Ovary (tissue), 9 donors: ENCODE data around the gene NPAT. TPM values are rescaled to one million over a fixed set of nuclear protein-coding genes. Genes with fewer than 3 reads are reported as not detected.
A peak's percentile ranks its signal among the peaks of the same experiment; 100 is the strongest.

Experiments
- DNase-seq, 5 donors: peaks; one replicate each; pipeline ENCODE4 v3.0.0-alpha.2; 2019 to 2020
- H3K27ac ChIP-seq, 2 donors: fragments of 200-600 bp; one replicate each; pipeline versions ENCODE4 v1.5.1 to v1.8.0; 2019 to 2022
- H3K27me3 ChIP-seq: fragments of 200-600 bp; one replicate; pipeline ENCODE4 v1.8.0; 2022
- H3K36me3 ChIP-seq: fragments of 200-600 bp; sonication (generic); one replicate; pipeline ENCODE4 v1.5.1; 2019
- H3K4me1 ChIP-seq: one replicate; pipeline ENCODE4 v1.8.1; 2013; ENCODE audit warnings: mild to moderate bottlenecking, moderate library complexity; ENCODE audit not compliant: insufficient read depth
- H3K4me3 ChIP-seq: fragments of 200-600 bp; sonication (generic); one replicate; pipeline ENCODE4 v1.5.1; 2017
- H3K9me3 ChIP-seq, 2 donors: fragments of 200-600 bp in 1 of 2; sonication (generic) in 1 of 2; one replicate each; pipeline versions ENCODE4 v1.5.1 to v1.8.1; 2013 to 2019; ENCODE audit warnings: mild to moderate bottlenecking in 1 of 2, moderate library complexity in 1 of 2
- EP300 ChIP-seq: sonication (generic); formaldehyde crosslinking; IDR thresholded peaks from one replicate; pipeline ENCODE4 v1.6.1; 2017; ENCODE audit warnings: antibody characterized with exemption
- POLR2A ChIP-seq: fragments of 450-650 bp; IDR thresholded peaks from one replicate; pipeline ENCODE4 v1.6.1; 2017; ENCODE audit warnings: antibody characterized with exemption, mild to moderate bottlenecking, moderate library complexity
- WGBS, 3 donors: extraction: QIAGEN DNeasy Blood & Tissue Kit in 1 of 3; methylation state at CpG; one replicate each; pipeline versions ENCODE4 v1.1.5 to v1.1.7; 2013 to 2017; 5-methylcytosine and 5-hydroxymethylcytosine counted together
- intact Hi-C, 4 donors: fragments of 100-400 bp; cut with DNase I; formaldehyde crosslinking; loops; one replicate each; pipeline versions ENCODE4 v1.11.0 to v1.15.1; 2022 to 2023
- polyA plus RNA-seq, 2 donors: library from polyadenylated mRNA; stranded (reverse); fragments of 200-250 nt in 1 of 2; fragments of 350-450 nt in 1 of 2; fragmentation: Illumina TruSeq in 1 of 2; extraction: RNeasy Lipid Tissue Mini Kit (QIAGEN cat#74804) in 1 of 2; gene quantifications; one replicate each; pipeline ENCODE4 v1.2.3, GENCODE V29; 2013 to 2014
- total RNA-seq, 7 donors: library from RNA; depleted of rRNA in 2 of 7; stranded (reverse); fragments of >200 nt in 2 of 7; fragmentation: NEBNext Ultra II Directional in 3 of 7; extraction: Animal tissue kit (Norgen Biotek cat#: 25700) in 3 of 7; gene quantifications; one replicate each; pipeline versions ENCODE4 v1.1.0 to v1.2.4, GENCODE V29; 2016 to 2023
- TF ChIP-seq, protein P1 (sequence below), 3 donors: fragments of 450-650 bp in 2 of 3; fragments of 200-600 bp in 1 of 3; IDR thresholded peaks; one replicate each; pipeline versions ENCODE4 v1.5.1 to v1.8.0; 2016 to 2022; ENCODE audit warnings: antibody characterized with exemption in 3 of 3, mild to moderate bottlenecking in 1 of 3
- donor health status: DM: no; HTN: no; CAD: no; lungs with moderate emphysema.
- donor health status: DM: no; HTN: no; CAD: no.
- donor health status: Bipolar disorder and iron deficiency.
- donor health status: DM: yes; HTN: yes; CAD: no.
- donor health status: DM: no; HTN: no; CAD: no.
- donor health status: DM: yes; HTN: yes; CAD: no.

NPAT gene
- total and polyA plus RNA-seq, 9 donors = 6.2 to 23.3 (median 16.5) TPM

DNA sequence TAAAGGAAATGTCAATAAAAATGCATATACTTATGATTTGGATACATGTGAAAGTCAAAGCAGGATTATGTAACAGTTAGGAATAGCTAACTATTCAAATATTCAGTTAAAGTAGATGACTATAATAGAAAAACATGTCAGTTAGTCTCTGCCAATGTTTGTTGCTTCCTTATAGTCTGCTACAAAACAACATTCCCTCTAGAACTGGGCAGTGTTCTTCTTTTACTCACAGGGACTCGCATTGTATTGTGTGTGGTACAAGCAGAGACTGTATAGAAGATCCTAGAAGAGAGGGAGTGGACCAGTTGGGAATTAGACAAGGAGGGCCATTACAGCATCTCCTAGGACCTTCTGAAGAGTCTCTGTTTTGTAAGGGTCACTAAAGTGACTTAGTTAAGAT lies 90.4 kb downstream of the NPAT start:
- WGBS, 3 donors = 86 to 97% (median 92%) methylated on average over 1 of the region's 1 CpG
- H3K27me3 ChIP-seq = no peaks in the 10 kb centered on the region
- H3K27ac ChIP-seq = no peak overlapping the region
- no peak overlapping the region for H3K4me3 ChIP-seq
- H3K9me3 ChIP-seq = no peaks in the 10 kb centered on the region
- H3K36me3 ChIP-seq = no peaks in the 10 kb centered on the region
- intact Hi-C loops = no loop called here
- DNase-seq = no peak
- TF ChIP-seq, protein P1, sequence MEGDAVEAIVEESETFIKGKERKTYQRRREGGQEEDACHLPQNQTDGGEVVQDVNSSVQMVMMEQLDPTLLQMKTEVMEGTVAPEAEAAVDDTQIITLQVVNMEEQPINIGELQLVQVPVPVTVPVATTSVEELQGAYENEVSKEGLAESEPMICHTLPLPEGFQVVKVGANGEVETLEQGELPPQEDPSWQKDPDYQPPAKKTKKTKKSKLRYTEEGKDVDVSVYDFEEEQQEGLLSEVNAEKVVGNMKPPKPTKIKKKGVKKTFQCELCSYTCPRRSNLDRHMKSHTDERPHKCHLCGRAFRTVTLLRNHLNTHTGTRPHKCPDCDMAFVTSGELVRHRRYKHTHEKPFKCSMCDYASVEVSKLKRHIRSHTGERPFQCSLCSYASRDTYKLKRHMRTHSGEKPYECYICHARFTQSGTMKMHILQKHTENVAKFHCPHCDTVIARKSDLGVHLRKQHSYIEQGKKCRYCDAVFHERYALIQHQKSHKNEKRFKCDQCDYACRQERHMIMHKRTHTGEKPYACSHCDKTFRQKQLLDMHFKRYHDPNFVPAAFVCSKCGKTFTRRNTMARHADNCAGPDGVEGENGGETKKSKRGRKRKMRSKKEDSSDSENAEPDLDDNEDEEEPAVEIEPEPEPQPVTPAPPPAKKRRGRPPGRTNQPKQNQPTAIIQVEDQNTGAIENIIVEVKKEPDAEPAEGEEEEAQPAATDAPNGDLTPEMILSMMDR (IDR thresholded peaks at IDR 0.05) = no peak
- TF ChIP-seq EP300 (no peak), POLR2A (no peak)
- peaks cover 3% of the 10 kb centered on the region for H3K4me1 ChIP-seq

DNA sequence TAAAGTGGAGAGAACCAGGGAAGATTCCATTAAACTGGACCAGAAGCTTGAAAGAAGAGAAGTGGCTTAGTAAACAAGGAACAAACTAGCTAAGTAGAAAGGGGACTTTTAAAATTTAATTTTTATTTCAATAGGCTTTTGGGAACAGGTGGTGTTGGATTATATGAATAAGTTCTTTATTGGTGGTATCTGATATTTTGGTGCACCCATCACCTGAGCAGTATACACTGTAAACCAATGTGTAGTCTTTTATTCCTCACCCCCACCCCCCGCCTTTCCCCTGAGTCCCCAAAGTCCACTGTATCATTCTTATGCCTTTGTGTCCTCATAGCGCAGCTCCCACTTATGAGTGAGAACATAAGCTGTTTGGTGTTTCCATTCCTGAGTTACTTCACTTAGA lies 93.7 kb downstream of the NPAT start:
- no peak for DNase-seq
- intact Hi-C loops = loop anchor here in 1 of 4 donors (10.0 kb wide), 1 partner anchor 96 kb away; the partner anchor contains the start of genes ATM and NPAT
- H3K27me3 ChIP-seq = no peaks in the 10 kb centered on the region

DNA sequence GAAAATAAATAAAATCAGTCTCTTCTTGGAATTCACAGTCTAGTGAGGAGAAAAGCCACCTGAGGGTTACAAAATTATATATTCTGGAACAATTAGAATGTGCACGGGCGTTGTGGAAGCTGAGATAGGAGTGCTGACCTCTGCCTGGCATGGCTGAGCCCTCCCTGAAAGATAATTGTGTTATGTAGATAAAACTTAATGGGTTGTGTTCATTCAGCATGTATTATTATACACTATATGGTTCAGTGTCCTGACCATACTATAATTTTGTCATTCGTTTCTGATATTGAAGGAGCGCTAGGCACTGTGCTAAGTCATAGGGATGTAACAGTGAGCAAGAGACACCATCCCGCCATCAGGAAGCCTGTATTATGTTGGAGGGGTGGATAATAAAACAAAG lies 97.3 kb downstream of the NPAT start:
- Histone ChIP-seq H3K36me3 (no peaks in the 10 kb centered on the region), H3K4me1 (peaks cover 8% of the 10 kb centered on the region), H3K27me3 (no peaks in the 10 kb centered on the region), H3K4me3 (no peak overlapping the region), H3K27ac (no peak overlapping the region), H3K9me3 (no peaks in the 10 kb centered on the region)
- no peak for DNase-seq
- TF ChIP-seq EP300 (no peak), POLR2A (no peak)
- TF ChIP-seq, protein P1 (IDR thresholded peaks at IDR 0.05) = no peak
- intact Hi-C loops = loop anchor here in 1 of 4 donors (10.0 kb wide), 1 partner anchor 100 kb away; the partner anchor contains the start of genes ATM and NPAT
- WGBS, 3 donors = 82 to 90% (median 85%) methylated on average over 5 of the region's 5 CpGs

More for the DNA sequence above, 93.7 kb downstream of the NPAT start:
- Histone ChIP-seq H3K4me1 (peaks cover 7% of the 10 kb centered on the region), H3K36me3 (no peaks in the 10 kb centered on the region), H3K9me3 (no peaks in the 10 kb centered on the region), H3K4me3 (no peak overlapping the region), H3K27ac (no peak overlapping the region)
- TF ChIP-seq EP300 = no peak
- TF ChIP-seq, protein P1 (IDR thresholded peaks at IDR 0.05) = no peak
- no peak for TF ChIP-seq POLR2A
- 96 to 98% (median 98%) methylated on average over 2 of the region's 2 CpGs for WGBS, 3 donors

DNA sequence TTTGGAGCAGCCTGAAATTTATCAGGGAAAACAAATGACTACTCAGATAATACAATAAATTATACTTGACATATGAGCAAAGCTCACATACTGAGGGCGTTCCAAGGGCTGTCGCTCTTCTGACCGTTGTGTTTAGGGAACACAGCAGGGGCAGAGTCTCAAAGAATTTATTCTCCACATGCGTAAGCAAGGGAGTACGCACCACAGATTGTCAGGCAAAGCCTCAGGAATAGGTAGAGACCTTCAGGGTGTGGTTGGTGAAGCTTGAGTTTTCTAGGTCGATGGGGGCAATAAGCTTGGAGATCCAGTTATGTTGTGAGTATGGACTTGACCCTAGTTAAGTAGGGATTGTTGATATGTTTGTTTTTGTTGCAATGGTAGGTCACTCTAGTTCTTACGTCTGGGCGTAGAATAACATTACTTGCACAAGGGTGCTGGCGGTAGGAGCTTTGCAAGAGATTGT lies 100.2 kb downstream of the NPAT start:
- WGBS, 3 donors = 18 to 24% (median 20%) methylated on average over 9 of the region's 9 CpGs
- H3K9me3 ChIP-seq = no peaks in the 10 kb centered on the region
- H3K27me3 ChIP-seq = no peaks in the 10 kb centered on the region
- intact Hi-C loops = loop anchor here in 2 of 4 donors (5.0 to 10.0 kb wide), 2 partner anchors 100 to 103 kb away; partner anchors contain the start of genes ATM (in 2 of the 2) and NPAT (in 2 of the 2)
- no peaks in the 10 kb centered on the region for H3K36me3 ChIP-seq
- peak overlapping the region; percentile 69 to 94 for H3K27ac ChIP-seq
- H3K4me3 ChIP-seq = peak overlapping the region; percentile 85
- TF ChIP-seq POLR2A = no peak
- H3K4me1 ChIP-seq = peaks cover 8% of the 10 kb centered on the region
- peak in 1 of 5 donors; percentile 26 for DNase-seq
